NT2/D1 (cell line): ENCODE results near the gene KIF23.

Experiments used
- SUZ12 ChIP-seq: IDR thresholded peaks from 2 replicates; pipeline ENCODE4 v1.6.1; 2011; ENCODE audit not compliant: insufficient read length, insufficient read depth; ENCODE audit errors: extremely low read depth
- YY1 ChIP-seq: IDR thresholded peaks from 2 replicates; pipeline ENCODE4 v1.6.1; 2011; ENCODE audit not compliant: insufficient read length, insufficient read depth
- ZNF274 ChIP-seq: IDR thresholded peaks from 2 replicates; pipeline ENCODE4 v1.6.1; 2011; ENCODE audit warnings: mild to moderate bottlenecking, low read depth, low read length

GRCh38 chr15:69482686-69483256 is 68.6 kb downstream of the KIF23 start:
- TF ChIP-seq ZNF274 = no peak
- no peak for TF ChIP-seq YY1
- TF ChIP-seq SUZ12 = no peak
